Peyer's patch (tissue), 4 donors: ENCODE results near the gene MCMBP.

Source experiments
- CTCF ChIP-seq, 6 experiments: fragments of 450-650 bp in 4 of 6; fragments of 200-600 bp in 2 of 6; sonication (generic) in 1 of 6; IDR thresholded peaks; one replicate each; pipeline ENCODE4 v1.5.1; 2017 to 2019; ENCODE audit warnings: antibody characterized with exemption in 6 of 6, mild to moderate bottlenecking in 3 of 6, moderate library complexity in 1 of 6
- POLR2A ChIP-seq, 2 donors: fragments of 450-650 bp; IDR thresholded peaks; one replicate each; pipeline ENCODE4 v1.5.1; 2017; ENCODE audit warnings: antibody characterized with exemption in 2 of 2, mild to moderate bottlenecking in 2 of 2, moderate library complexity in 2 of 2

- TF ChIP-seq CTCF (IDR thresholded peaks at IDR 0.05) (no peak), POLR2A (IDR thresholded peaks at IDR 0.05) (no peak)
Measured at GRCh38 chr10:119862524-119862923, 10.1 kb downstream of the MCMBP start.
